Spleen (tissue), 7 donors: ENCODE results near the gene CSNK1D.

Experiments used
- POLR2A ChIP-seq, 3 donors: fragments of 450-650 bp; IDR thresholded peaks; one replicate each; pipeline ENCODE4 v1.5.1; 2017; ENCODE audit warnings: antibody characterized with exemption in 3 of 3, mild to moderate bottlenecking in 1 of 3
- POLR2AphosphoS5 ChIP-seq, 3 donors: sonication (generic); formaldehyde crosslinking; IDR thresholded peaks; one replicate each; pipeline ENCODE4 v1.5.1; 2017; ENCODE audit warnings: antibody characterized with exemption in 3 of 3
- TF ChIP-seq, protein P1 (sequence below), 11 experiments: fragments of 200-600 bp in 7 of 11; fragments of 450-650 bp in 4 of 11; sonication (generic) in 4 of 11; IDR thresholded peaks in 8 of 11; conservative IDR thresholded peaks in 3 of 11; 1 replicate in 7 of 11; 2 replicates in 4 of 11; pipeline versions ENCODE4 v1.4.0 to v1.8.0; 2016 to 2021; ENCODE audit warnings: antibody characterized with exemption in 11 of 11, inconsistent platforms in 4 of 11, mild to moderate bottlenecking in 1 of 11
- donor health status: DM: no; HTN: no; CAD: no; lungs with moderate emphysema.
- donor health status: DM: no; HTN: no; CAD: no.
- donor health status: DM: no; HTN: no; CAD: no.

DNA sequence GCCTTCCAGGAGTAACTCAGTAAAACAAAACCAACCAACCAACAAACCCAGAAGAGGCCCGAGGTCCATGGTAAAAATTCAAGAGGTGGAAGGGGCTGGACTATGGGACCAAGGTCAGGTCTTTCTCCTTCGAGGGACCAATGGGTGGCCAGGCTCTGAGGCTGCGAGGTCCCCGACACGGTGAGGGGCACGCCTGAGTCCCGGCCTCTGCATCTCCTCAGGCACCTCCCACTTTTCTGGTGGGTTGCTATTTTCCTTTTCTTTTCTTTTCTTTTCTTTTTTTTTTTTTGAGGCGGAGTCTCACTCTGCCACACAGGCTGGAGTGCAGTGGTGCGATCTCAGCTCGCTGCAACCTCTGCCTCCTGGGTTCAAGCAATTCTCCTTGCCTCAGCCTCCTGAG is 26.0 kb upstream of the CSNK1D start:
- TF ChIP-seq, protein P1, sequence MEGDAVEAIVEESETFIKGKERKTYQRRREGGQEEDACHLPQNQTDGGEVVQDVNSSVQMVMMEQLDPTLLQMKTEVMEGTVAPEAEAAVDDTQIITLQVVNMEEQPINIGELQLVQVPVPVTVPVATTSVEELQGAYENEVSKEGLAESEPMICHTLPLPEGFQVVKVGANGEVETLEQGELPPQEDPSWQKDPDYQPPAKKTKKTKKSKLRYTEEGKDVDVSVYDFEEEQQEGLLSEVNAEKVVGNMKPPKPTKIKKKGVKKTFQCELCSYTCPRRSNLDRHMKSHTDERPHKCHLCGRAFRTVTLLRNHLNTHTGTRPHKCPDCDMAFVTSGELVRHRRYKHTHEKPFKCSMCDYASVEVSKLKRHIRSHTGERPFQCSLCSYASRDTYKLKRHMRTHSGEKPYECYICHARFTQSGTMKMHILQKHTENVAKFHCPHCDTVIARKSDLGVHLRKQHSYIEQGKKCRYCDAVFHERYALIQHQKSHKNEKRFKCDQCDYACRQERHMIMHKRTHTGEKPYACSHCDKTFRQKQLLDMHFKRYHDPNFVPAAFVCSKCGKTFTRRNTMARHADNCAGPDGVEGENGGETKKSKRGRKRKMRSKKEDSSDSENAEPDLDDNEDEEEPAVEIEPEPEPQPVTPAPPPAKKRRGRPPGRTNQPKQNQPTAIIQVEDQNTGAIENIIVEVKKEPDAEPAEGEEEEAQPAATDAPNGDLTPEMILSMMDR (IDR thresholded peaks at IDR 0.05 in 8 of 11, conservative IDR thresholded peaks at IDR 0.05 in 3 of 11), result no peak
- TF ChIP-seq POLR2AphosphoS5 (IDR thresholded peaks at IDR 0.05) (no peak), POLR2A (IDR thresholded peaks at IDR 0.05) (no peak)
